CD14-positive monocyte (primary cell): ENCODE measurements around the gene ACTA2. TPM values are rescaled to one million over a fixed set of nuclear protein-coding genes. Genes with fewer than 3 reads are reported as not detected.
A peak's percentile ranks its signal among the peaks of the same experiment; 100 is the strongest.
"Not testable (repeated sequence)": the region's sequence is repeated elsewhere in the genome, so short reads cannot be mapped to it uniquely, and the experiment has no call there.

ENCODE experiments used
- DNase-seq, 3 donors: peaks; one replicate each; pipeline ENCODE4 v3.0.0-alpha.2; 2011 to 2022
- H2AFZ ChIP-seq: 2 replicates; pipeline ENCODE4 v1.6.0; 2012; ENCODE audit warnings: mild to moderate bottlenecking, low read depth, low read length, inconsistent platforms; ENCODE audit not compliant: insufficient read depth, poor library complexity, severe bottlenecking
- H3K27ac ChIP-seq, 2 donors: 1 replicate in 1 of 2; 2 replicates in 1 of 2; pipeline ENCODE4 v1.5.1; 2012 to 2013; ENCODE audit warnings: low read length in 2 of 2, control low read depth in 1 of 2, inconsistent platforms in 1 of 2, low read depth in 1 of 2, mild to moderate bottlenecking in 1 of 2
- H3K27me3 ChIP-seq, 2 donors: one replicate each; pipeline versions ENCODE4 v1.6.0 to v1.6.1; 2011 to 2013; ENCODE audit warnings: low read length in 2 of 2; ENCODE audit not compliant: control insufficient read depth in 2 of 2, insufficient read depth in 2 of 2
- H3K36me3 ChIP-seq, 2 donors: replicated peaks in 1 of 2; 1 replicate in 1 of 2; 2 replicates in 1 of 2; pipeline versions ENCODE4 v1.5.1 to v1.6.1; 2012 to 2013; ENCODE audit warnings: low read length in 2 of 2, control low read depth in 1 of 2, inconsistent platforms in 1 of 2, mild to moderate bottlenecking in 1 of 2; ENCODE audit not compliant: insufficient read depth in 2 of 2, control insufficient read depth in 1 of 2
- H3K4me1 ChIP-seq, 2 donors: 1 replicate in 1 of 2; 2 replicates in 1 of 2; pipeline versions ENCODE4 v1.5.1 to v1.6.1; 2012 to 2013; ENCODE audit warnings: low read length in 2 of 2, control low read depth in 1 of 2, inconsistent platforms in 1 of 2, mild to moderate bottlenecking in 1 of 2, moderate library complexity in 1 of 2; ENCODE audit not compliant: insufficient read depth in 2 of 2, control insufficient read depth in 1 of 2
- H3K4me2 ChIP-seq: replicated peaks from 2 replicates; pipeline ENCODE3; 2012; ENCODE audit warnings: low read length, moderate library complexity, mild to moderate bottlenecking; ENCODE audit not compliant: poor library complexity, severe bottlenecking; ENCODE audit errors: extremely low read depth
- H3K4me3 ChIP-seq, 3 experiments: fragments of 200-600 bp in 1 of 3; sonication (generic) in 1 of 3; replicated peaks in 1 of 3; 1 replicate in 2 of 3; 2 replicates in 1 of 3; pipeline ENCODE4 v1.5.1; 2011 to 2013; ENCODE audit warnings: low read length in 3 of 3, mild to moderate bottlenecking in 3 of 3, control low read depth in 2 of 3, low read depth in 2 of 3, inconsistent platforms in 1 of 3, moderate library complexity in 1 of 3
- H3K79me2 ChIP-seq: 2 replicates; pipeline ENCODE4 v1.6.0; 2012; ENCODE audit warnings: mild to moderate bottlenecking, control low read depth, inconsistent platforms, low read length, moderate library complexity; ENCODE audit not compliant: insufficient read depth
- H3K9ac ChIP-seq: 2 replicates; pipeline ENCODE4 v1.6.0; 2017; ENCODE audit warnings: low read length, mild to moderate bottlenecking; ENCODE audit not compliant: insufficient read depth, poor library complexity, severe bottlenecking
- H3K9me3 ChIP-seq, 2 donors: replicated peaks in 1 of 2; 1 replicate in 1 of 2; 2 replicates in 1 of 2; pipeline versions ENCODE4 v1.5.1 to v1.6.1; 2012 to 2013; ENCODE audit warnings: low read length in 2 of 2, control low read depth in 1 of 2; ENCODE audit not compliant: control insufficient read depth in 1 of 2, insufficient read depth in 1 of 2
- H4K20me1 ChIP-seq: 2 replicates; pipeline ENCODE4 v1.6.0; 2012; ENCODE audit warnings: mild to moderate bottlenecking, low read length, control low read depth, moderate library complexity; ENCODE audit not compliant: insufficient read depth
- H3K27ac Mint-ChIP-seq, 7 donors: one replicate each; pipeline ENCODE4 v1.8.0; 2020; ENCODE audit warnings: mild to moderate bottlenecking in 7 of 7, mixed read lengths in 7 of 7, moderate library complexity in 6 of 7, inconsistent platforms in 2 of 7
- H3K27me3 Mint-ChIP-seq, 3 donors: one replicate each; pipeline ENCODE4 v1.8.0; 2021 to 2022; ENCODE audit warnings: low read depth in 3 of 3, mild to moderate bottlenecking in 3 of 3, mixed read lengths in 3 of 3, moderate library complexity in 3 of 3, inconsistent platforms in 1 of 3
- H3K36me3 Mint-ChIP-seq, 2 donors: one replicate each; pipeline ENCODE4 v1.8.0; 2020; ENCODE audit warnings: mixed read lengths in 2 of 2, inconsistent platforms in 1 of 2, mild to moderate bottlenecking in 1 of 2
- H3K4me1 Mint-ChIP-seq: one replicate; pipeline ENCODE4 v1.8.0; 2020; ENCODE audit warnings: mild to moderate bottlenecking, mixed read lengths
- H3K4me3 Mint-ChIP-seq, 2 donors: one replicate each; pipeline ENCODE4 v1.8.0; 2020; ENCODE audit warnings: mild to moderate bottlenecking in 2 of 2, mixed read lengths in 2 of 2, moderate library complexity in 1 of 2
- H3K9me3 Mint-ChIP-seq, 7 donors: one replicate each; pipeline ENCODE4 v1.8.0; 2020 to 2022; ENCODE audit warnings: mixed read lengths in 7 of 7, mild to moderate bottlenecking in 6 of 7, moderate library complexity in 6 of 7, inconsistent platforms in 2 of 7
- CTCF ChIP-seq: fragments of 200-600 bp; IDR thresholded peaks from one replicate; pipeline ENCODE4 v1.8.0; 2022; ENCODE audit warnings: antibody characterized with exemption, mild to moderate bottlenecking
- whole genome bisulfite sequencing: methylation state at CpG from one replicate; pipeline ENCODE4 v1.1.5; 2013; ENCODE audit warnings: missing lambda C conversion rate; ENCODE audit not compliant: insufficient coverage; 5-methylcytosine and 5-hydroxymethylcytosine counted together
- intact Hi-C, 2 donors: fragments of 100-400 bp; cut with micrococcal nuclease; formaldehyde crosslinking; loops; one replicate each; pipeline versions ENCODE4 v1.15.0 to v1.15.1; 2023
- polyA plus RNA-seq, 3 donors: library from polyadenylated mRNA; depleted of rRNA in 1 of 3; unstranded in 2 of 3; stranded (reverse) in 1 of 3; fragments of 300-500 nt in 2 of 3; fragments of >200 nt in 1 of 3; fragmentation: Illumina TruSeq in 2 of 3; gene quantifications; 1 replicate in 2 of 3; 2 replicates in 1 of 3; pipeline ENCODE4 v1.2.3, GENCODE V29; 2012 to 2021

Gene ACTA2
- polyA plus RNA-seq, 3 donors = 4.4 to 12.3 (median 6.8) TPM

- Histone ChIP-seq H4K20me1 (no peaks in the 10 kb centered on the region), H3K27me3 (no peaks in the 10 kb centered on the region), H3K27ac (no peak overlapping the region), H3K4me2 (no peak overlapping the region), H3K36me3 (no peaks in the 10 kb centered on the region), H3K4me1 (peaks cover 9% of the 10 kb centered on the region in 2 donors), H2AFZ (no peak overlapping the region), H3K4me3 (no peak overlapping the region), H3K79me2 (no peaks in the 10 kb centered on the region), H3K9ac (no peak overlapping the region), H3K9me3 (no peaks in the 10 kb centered on the region)
- peak overlapping the region in 1 of 2 donors; percentile 28 for H3K4me3 Mint-ChIP-seq
- peaks cover 0 to 4% of the 10 kb centered on the region in 2 donors for H3K36me3 Mint-ChIP-seq
- peaks cover 0 to 3% (median 0%) of the 10 kb centered on the region in 3 donors for H3K27me3 Mint-ChIP-seq
- 65% methylated on average over 6 of the region's 7 CpGs for WGBS
- peak; percentile 38 to 64 (median 63) for DNase-seq
- TF ChIP-seq CTCF = peak; percentile 77
- H3K27ac Mint-ChIP-seq = peak overlapping the region in 1 of 7 donors; percentile 18
- no peaks in the 10 kb centered on the region for H3K9me3 Mint-ChIP-seq
- peaks cover 11% of the 10 kb centered on the region for H3K4me1 Mint-ChIP-seq
- intact Hi-C loops = loop anchor here (2.0 to 5.0 kb wide), 2 partner anchors 95 to 98 kb away; no protein-coding TSS in a partner anchor
These were observed 19.9 kb downstream of the ACTA2 start for GRCh38 chr10:88932539-88933256.

- H3K9me3 Mint-ChIP-seq, H3K36me3 Mint-ChIP-seq, DNase-seq, H3K9me3 ChIP-seq, H4K20me1 ChIP-seq, H3K27me3 ChIP-seq, H3K36me3 ChIP-seq, H3K4me3 ChIP-seq, H3K27ac Mint-ChIP-seq, H3K4me2 ChIP-seq, H3K9ac ChIP-seq, H3K79me2 ChIP-seq, H2AFZ ChIP-seq, H3K27ac ChIP-seq, H3K4me3 Mint-ChIP-seq, H3K27me3 Mint-ChIP-seq: not testable (repeated sequence)
- intact Hi-C loops = loop anchor here (2.0 to 5.0 kb wide), 2 partner anchors 95 to 97 kb away; no protein-coding TSS in a partner anchor
- peaks cover 16% of the 10 kb centered on the region for H3K4me1 Mint-ChIP-seq
- H3K4me1 ChIP-seq = peaks cover 10 to 14% of the 10 kb centered on the region in 2 donors
- 100% methylated on average over 1 of the region's 5 CpGs for WGBS
These were observed 20.5 kb downstream of the ACTA2 start for GRCh38 chr10:88932029-88932428.
